Ovary (tissue), 9 donors: Measurements from ENCODE around the gene TAF3. TPM values are rescaled to one million over a fixed set of nuclear protein-coding genes. Genes with fewer than 3 reads are reported as not detected.

ENCODE experiments used
- DNase-seq, 5 donors: peaks; one replicate each; pipeline ENCODE4 v3.0.0-alpha.2; 2019 to 2020
- H3K27ac ChIP-seq, 2 donors: fragments of 200-600 bp; one replicate each; pipeline versions ENCODE4 v1.5.1 to v1.8.0; 2019 to 2022
- H3K27me3 ChIP-seq: fragments of 200-600 bp; one replicate; pipeline ENCODE4 v1.8.0; 2022
- H3K36me3 ChIP-seq: fragments of 200-600 bp; sonication (generic); one replicate; pipeline ENCODE4 v1.5.1; 2019
- H3K4me1 ChIP-seq: one replicate; pipeline ENCODE4 v1.8.1; 2013; ENCODE audit warnings: mild to moderate bottlenecking, moderate library complexity; ENCODE audit not compliant: insufficient read depth
- H3K4me3 ChIP-seq: fragments of 200-600 bp; sonication (generic); one replicate; pipeline ENCODE4 v1.5.1; 2017
- H3K9me3 ChIP-seq, 2 donors: fragments of 200-600 bp in 1 of 2; sonication (generic) in 1 of 2; one replicate each; pipeline versions ENCODE4 v1.5.1 to v1.8.1; 2013 to 2019; ENCODE audit warnings: mild to moderate bottlenecking in 1 of 2, moderate library complexity in 1 of 2
- EP300 ChIP-seq: sonication (generic); formaldehyde crosslinking; IDR thresholded peaks from one replicate; pipeline ENCODE4 v1.6.1; 2017; ENCODE audit warnings: antibody characterized with exemption
- POLR2A ChIP-seq: fragments of 450-650 bp; IDR thresholded peaks from one replicate; pipeline ENCODE4 v1.6.1; 2017; ENCODE audit warnings: antibody characterized with exemption, mild to moderate bottlenecking, moderate library complexity
- WGBS, 3 donors: extraction: QIAGEN DNeasy Blood & Tissue Kit in 1 of 3; methylation state at CpG; one replicate each; pipeline versions ENCODE4 v1.1.5 to v1.1.7; 2013 to 2017; 5-methylcytosine and 5-hydroxymethylcytosine counted together
- intact Hi-C, 4 donors: fragments of 100-400 bp; cut with DNase I; formaldehyde crosslinking; loops; one replicate each; pipeline versions ENCODE4 v1.11.0 to v1.15.1; 2022 to 2023
- polyA plus RNA-seq, 2 donors: library from polyadenylated mRNA; stranded (reverse); fragments of 200-250 nt in 1 of 2; fragments of 350-450 nt in 1 of 2; fragmentation: Illumina TruSeq in 1 of 2; extraction: RNeasy Lipid Tissue Mini Kit (QIAGEN cat#74804) in 1 of 2; gene quantifications; one replicate each; pipeline ENCODE4 v1.2.3, GENCODE V29; 2013 to 2014
- total RNA-seq, 7 donors: library from RNA; depleted of rRNA in 2 of 7; stranded (reverse); fragments of >200 nt in 2 of 7; fragmentation: NEBNext Ultra II Directional in 3 of 7; extraction: Animal tissue kit (Norgen Biotek cat#: 25700) in 3 of 7; gene quantifications; one replicate each; pipeline versions ENCODE4 v1.1.0 to v1.2.4, GENCODE V29; 2016 to 2023
- TF ChIP-seq, protein P1 (sequence below), 3 donors: fragments of 450-650 bp in 2 of 3; fragments of 200-600 bp in 1 of 3; IDR thresholded peaks; one replicate each; pipeline versions ENCODE4 v1.5.1 to v1.8.0; 2016 to 2022; ENCODE audit warnings: antibody characterized with exemption in 3 of 3, mild to moderate bottlenecking in 1 of 3
- donor health status: DM: no; HTN: no; CAD: no; lungs with moderate emphysema.
- donor health status: DM: no; HTN: no; CAD: no.
- donor health status: Bipolar disorder and iron deficiency.
- donor health status: DM: yes; HTN: yes; CAD: no.
- donor health status: DM: no; HTN: no; CAD: no.
- donor health status: DM: yes; HTN: yes; CAD: no.

The TAF3 gene
- total and polyA plus RNA-seq, 9 donors, result 7.1 to 15.9 (median 11.8) TPM

DNA sequence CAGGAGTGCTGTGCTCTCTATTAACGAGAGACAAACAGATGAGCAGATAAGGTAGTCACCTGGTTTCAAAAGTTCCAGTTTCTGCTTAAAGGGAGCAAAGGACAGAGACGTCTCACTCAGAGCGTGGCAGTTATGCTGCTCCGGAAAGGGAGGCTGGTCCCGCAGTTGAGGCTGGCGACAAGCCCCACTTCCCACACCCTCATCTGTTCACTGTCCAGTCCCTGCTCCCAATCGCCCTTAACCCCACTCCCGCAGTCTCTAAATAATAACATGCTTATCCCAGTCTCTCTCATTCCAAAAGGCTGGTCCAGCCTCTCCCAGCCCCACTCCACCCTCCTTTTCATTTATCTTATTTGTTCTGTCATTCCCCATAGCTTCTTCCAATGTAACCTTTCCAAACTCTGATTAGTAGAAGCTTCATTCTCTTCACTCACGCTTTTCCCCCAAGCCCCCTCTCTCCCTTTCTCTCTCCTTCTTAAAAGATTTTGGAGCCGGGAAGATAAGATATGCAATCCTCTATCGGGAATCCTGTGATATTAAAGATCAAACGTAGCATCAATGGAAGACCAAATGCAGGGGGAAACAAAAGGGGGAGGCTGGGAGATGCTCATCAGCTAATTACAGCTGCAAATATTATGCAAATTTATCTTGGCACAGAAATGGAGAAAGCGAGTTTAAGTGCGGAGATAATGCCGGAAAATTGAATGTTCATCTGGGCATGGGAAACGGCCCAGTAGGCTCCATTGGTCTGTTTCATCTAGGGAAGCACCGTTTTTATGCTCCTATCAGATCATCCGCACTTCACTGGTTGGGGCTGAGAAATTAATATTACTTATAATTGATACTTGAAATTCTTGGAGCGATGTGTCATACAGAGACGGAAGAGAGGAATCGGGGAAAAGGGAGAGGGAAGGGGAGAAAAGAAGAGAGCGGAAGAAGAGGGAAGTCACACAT is 219.9 kb downstream of the TAF3 start:
- no peak for DNase-seq
- TF ChIP-seq, protein P1, sequence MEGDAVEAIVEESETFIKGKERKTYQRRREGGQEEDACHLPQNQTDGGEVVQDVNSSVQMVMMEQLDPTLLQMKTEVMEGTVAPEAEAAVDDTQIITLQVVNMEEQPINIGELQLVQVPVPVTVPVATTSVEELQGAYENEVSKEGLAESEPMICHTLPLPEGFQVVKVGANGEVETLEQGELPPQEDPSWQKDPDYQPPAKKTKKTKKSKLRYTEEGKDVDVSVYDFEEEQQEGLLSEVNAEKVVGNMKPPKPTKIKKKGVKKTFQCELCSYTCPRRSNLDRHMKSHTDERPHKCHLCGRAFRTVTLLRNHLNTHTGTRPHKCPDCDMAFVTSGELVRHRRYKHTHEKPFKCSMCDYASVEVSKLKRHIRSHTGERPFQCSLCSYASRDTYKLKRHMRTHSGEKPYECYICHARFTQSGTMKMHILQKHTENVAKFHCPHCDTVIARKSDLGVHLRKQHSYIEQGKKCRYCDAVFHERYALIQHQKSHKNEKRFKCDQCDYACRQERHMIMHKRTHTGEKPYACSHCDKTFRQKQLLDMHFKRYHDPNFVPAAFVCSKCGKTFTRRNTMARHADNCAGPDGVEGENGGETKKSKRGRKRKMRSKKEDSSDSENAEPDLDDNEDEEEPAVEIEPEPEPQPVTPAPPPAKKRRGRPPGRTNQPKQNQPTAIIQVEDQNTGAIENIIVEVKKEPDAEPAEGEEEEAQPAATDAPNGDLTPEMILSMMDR (IDR thresholded peaks at IDR 0.05), result no peak
- TF ChIP-seq POLR2A (no peak), EP300 (no peak)
- H3K36me3 ChIP-seq, result no peaks in the 10 kb centered on the region
- no peaks in the 10 kb centered on the region for H3K27me3 ChIP-seq
- no peak overlapping the region for H3K27ac ChIP-seq
- no peak overlapping the region for H3K4me3 ChIP-seq
- intact Hi-C loops, result no loop called here
- H3K4me1 ChIP-seq, result peaks cover 3% of the 10 kb centered on the region
- no peaks in the 10 kb centered on the region for H3K9me3 ChIP-seq
- 9 to 11% (median 10%) methylated on average over 22 of the region's 22 CpGs for WGBS, 3 donors

DNA sequence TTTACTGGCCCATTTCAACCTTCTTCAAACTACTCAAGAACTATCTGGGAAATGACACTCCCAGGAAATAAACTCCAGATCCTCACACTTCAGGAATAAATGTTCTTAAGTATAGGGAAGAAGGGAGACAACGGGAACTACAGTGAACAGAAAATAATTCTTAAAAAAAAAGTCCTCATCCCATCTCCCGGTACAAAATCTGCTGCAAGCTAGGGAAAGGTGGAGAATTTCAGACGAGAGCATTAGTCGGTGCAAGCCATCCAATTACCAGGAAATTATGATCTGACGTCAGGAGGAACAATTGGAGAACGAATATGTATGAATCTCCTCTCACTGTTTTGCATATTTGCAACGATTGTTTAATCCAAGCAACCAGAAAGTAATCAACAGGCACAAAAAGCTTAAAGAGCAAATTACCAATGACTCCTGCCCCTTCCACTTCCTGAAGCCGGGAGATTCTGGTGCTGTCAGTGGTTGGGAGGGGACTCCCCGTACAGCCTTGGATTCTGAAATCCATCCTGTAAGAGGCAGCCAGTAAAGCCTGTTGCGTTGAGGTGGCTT is 221.1 kb downstream of the TAF3 start:
- H3K36me3 ChIP-seq, result no peaks in the 10 kb centered on the region
- no peak overlapping the region for H3K27ac ChIP-seq
- TF ChIP-seq EP300 (no peak), POLR2A (no peak)
- TF ChIP-seq, protein P1 (IDR thresholded peaks at IDR 0.05), result no peak
- intact Hi-C loops, result no loop called here
- peaks cover 2% of the 10 kb centered on the region for H3K4me1 ChIP-seq
- DNase-seq, result no peak
- H3K4me3 ChIP-seq, result no peak overlapping the region
- 5 to 8% (median 6%) methylated on average over 10 of the region's 10 CpGs for WGBS, 3 donors
- H3K9me3 ChIP-seq, result no peaks in the 10 kb centered on the region
- no peaks in the 10 kb centered on the region for H3K27me3 ChIP-seq

DNA sequence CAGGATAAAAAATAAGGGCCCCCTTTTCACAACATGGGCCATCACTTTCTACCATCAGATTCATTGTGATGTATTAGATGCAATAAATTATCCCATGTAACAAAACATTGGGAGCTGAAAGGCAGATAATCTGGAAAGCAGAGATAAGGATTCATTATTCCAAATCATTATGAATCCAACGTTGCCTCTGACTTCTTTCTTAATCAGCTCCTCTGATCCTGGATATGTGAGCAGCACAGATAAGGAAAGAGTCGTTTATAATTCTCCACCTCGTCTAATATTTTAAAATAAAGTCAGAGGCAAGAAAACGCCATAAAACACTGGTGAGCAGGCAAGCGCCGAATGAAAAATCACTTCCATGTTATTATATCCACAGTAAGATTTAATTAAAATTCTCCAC is 222.3 kb downstream of the TAF3 start:
- Histone ChIP-seq H3K4me3 (no peak overlapping the region), H3K9me3 (no peaks in the 10 kb centered on the region), H3K4me1 (peaks cover 4% of the 10 kb centered on the region), H3K27me3 (no peaks in the 10 kb centered on the region), H3K36me3 (no peaks in the 10 kb centered on the region), H3K27ac (no peak overlapping the region)
- no peak for TF ChIP-seq POLR2A
- TF ChIP-seq, protein P1 (IDR thresholded peaks at IDR 0.05), result no peak
- no peak for TF ChIP-seq EP300
- no peak for DNase-seq
- intact Hi-C loops, result no loop called here
- 9 to 11% (median 11%) methylated on average over 6 of the region's 6 CpGs for WGBS, 3 donors

DNA sequence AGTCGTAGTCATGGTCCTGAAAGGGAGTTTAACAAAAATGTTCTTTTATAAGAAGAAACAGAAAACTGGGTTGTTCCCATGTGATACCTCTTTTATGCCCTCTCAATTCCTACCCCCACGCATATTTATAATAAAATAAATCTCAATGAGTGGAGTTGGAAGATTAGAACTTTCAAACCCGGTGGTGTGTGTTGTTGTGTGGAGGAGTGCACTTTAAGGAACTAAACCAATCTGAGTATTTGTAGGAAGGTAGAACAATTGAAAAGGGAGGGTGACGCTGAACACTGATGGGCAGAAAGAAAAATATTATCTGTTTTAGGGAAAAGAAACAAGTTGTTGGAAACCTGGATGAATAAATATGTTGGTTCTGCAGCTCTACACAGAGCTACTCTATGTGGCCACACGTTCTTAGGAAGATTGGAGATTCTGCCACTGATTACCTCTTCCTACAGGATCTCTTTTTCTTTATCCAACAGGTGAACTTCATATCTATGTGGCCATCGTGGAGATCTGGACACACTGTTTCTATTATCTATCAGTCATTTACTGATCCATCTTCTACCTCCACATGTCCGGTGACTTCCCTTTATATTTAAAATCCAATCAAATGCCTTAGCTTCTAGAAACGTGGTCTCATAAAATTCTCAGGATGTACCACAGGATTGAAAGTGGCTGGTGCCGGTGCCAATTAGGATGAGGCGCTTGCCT is 223.1 kb downstream of the TAF3 start:
- WGBS, 3 donors, result 7 to 8% (median 7%) methylated on average over 10 of the region's 10 CpGs
- intact Hi-C loops, result no loop called here
- TF ChIP-seq, protein P1 (IDR thresholded peaks at IDR 0.05), result no peak
- TF ChIP-seq POLR2A (no peak), EP300 (no peak)
- no peak overlapping the region for H3K4me3 ChIP-seq
- no peaks in the 10 kb centered on the region for H3K9me3 ChIP-seq
- DNase-seq, result no peak
- no peak overlapping the region for H3K27ac ChIP-seq
- H3K27me3 ChIP-seq, result no peaks in the 10 kb centered on the region
- peaks cover 2% of the 10 kb centered on the region for H3K4me1 ChIP-seq
- no peaks in the 10 kb centered on the region for H3K36me3 ChIP-seq
